ENCODE results near the gene PSMG4. TPM values are rescaled to one million over a fixed set of nuclear protein-coding genes. Genes with fewer than 3 reads are reported as not detected.

The PSMG4 gene
- total RNA-seq, 4 donors from 2014 or later, result 10.1 to 22.7 (median 16.7) TPM

GRCh38 chr6:3276174-3277167, 17.7 kb downstream of the PSMG4 start:
- H3K27me3 ChIP-seq, result no peaks in the 10 kb centered on the region
- DNase-seq, result no peak
- no peak for TF ChIP-seq CTCF (IDR thresholded peaks at IDR 0.05)
- no peak for TF ChIP-seq EP300 (IDR thresholded peaks at IDR 0.05; ENCODE audit: low read depth)
- no peak for TF ChIP-seq POLR2A (IDR thresholded peaks at IDR 0.05)
- TF ChIP-seq POLR2AphosphoS5 (IDR thresholded peaks at IDR 0.05), result no peak
- H3K4me1 ChIP-seq, result no peaks in the 10 kb centered on the region
- no peak overlapping the region for H3K4me3 ChIP-seq
- in situ Hi-C loops (cut with MboI; ENCODE audit: low pct_ligation_motif_present in 1 of 4, low pct_unique_long_range_greater_than_20kb in 1 of 4, low sequenced_read_pairs in 3 of 4) (loop anchor here (5.0 to 25.0 kb wide), 3 partner anchors 186 to 711 kb away; partner anchors contain the start of gene SLC22A23 (in 3 of the 4)), intact Hi-C loops (cut with DNase I; ENCODE audit: low total_unique reads) (no loop called here)
- no peaks in the 10 kb centered on the region for H3K9me3 ChIP-seq
- WGBS, 2 donors (ENCODE audit: low coverage in 1 of 2), result 85 to 100% methylated on average over 1 to 20 of the region's 20 CpGs
- no peak overlapping the region for H3K27ac ChIP-seq
- H3K36me3 ChIP-seq, result peaks cover 0 to 6% (median 0%) of the 10 kb centered on the region in 4 donors

- no peaks in the 10 kb centered on the region for H3K9me3 ChIP-seq
- no peak overlapping the region for H3K4me3 ChIP-seq
- H3K4me1 ChIP-seq, result peaks cover 0 to 5% (median 3%) of the 10 kb centered on the region in 4 donors
- in situ Hi-C loops (cut with MboI; ENCODE audit: low pct_ligation_motif_present in 1 of 4, low pct_unique_long_range_greater_than_20kb in 1 of 4, low sequenced_read_pairs in 3 of 4), result loop anchor here (5.0 to 25.0 kb wide), 3 partner anchors 185 to 710 kb away; partner anchors contain the start of gene SLC22A23 (in 3 of the 4)
- peaks cover 0 to 2% (median 0%) of the 10 kb centered on the region in 4 donors for H3K36me3 ChIP-seq
- H3K27me3 ChIP-seq, result no peaks in the 10 kb centered on the region
- TF ChIP-seq EP300 (IDR thresholded peaks at IDR 0.05; ENCODE audit: low read depth) (no peak), POLR2AphosphoS5 (IDR thresholded peaks at IDR 0.05) (no peak), CTCF (IDR thresholded peaks at IDR 0.05) (no peak), POLR2A (IDR thresholded peaks at IDR 0.05) (no peak)
- no peak for DNase-seq
- no peak overlapping the region for H3K27ac ChIP-seq
- 88% methylated on average over 12 of the region's 12 CpGs; no CpG with 5 or more reads in 1 of the 2 donors for WGBS, 2 donors (ENCODE audit: low coverage in 1 of 2)
- intact Hi-C loops (cut with DNase I; ENCODE audit: low total_unique reads), result no loop called here
These were observed 18.5 kb downstream of the PSMG4 start for GRCh38 chr6:3277251-3277650.

- no peaks in the 10 kb centered on the region for H3K36me3 ChIP-seq
- no peaks in the 10 kb centered on the region for H3K27me3 ChIP-seq
- TF ChIP-seq CTCF (IDR thresholded peaks at IDR 0.05), result no peak
- TF ChIP-seq POLR2AphosphoS5 (IDR thresholded peaks at IDR 0.05), result no peak
- no peak for TF ChIP-seq POLR2A (IDR thresholded peaks at IDR 0.05)
- no peak for TF ChIP-seq EP300 (IDR thresholded peaks at IDR 0.05; ENCODE audit: low read depth)
- WGBS, 2 donors (ENCODE audit: low coverage in 1 of 2), result 86% methylated on average over 9 of the region's 9 CpGs; no CpG with 5 or more reads in 1 of the 2 donors
- no peak overlapping the region for H3K27ac ChIP-seq
- intact Hi-C loops (cut with DNase I; ENCODE audit: low total_unique reads) (loop anchor here (2.0 kb wide), 1 partner anchor 455 kb away; no protein-coding TSS in a partner anchor), in situ Hi-C loops (cut with MboI; ENCODE audit: low pct_ligation_motif_present in 1 of 4, low pct_unique_long_range_greater_than_20kb in 1 of 4, low sequenced_read_pairs in 3 of 4) (loop anchor here (5.0 to 25.0 kb wide), 3 partner anchors 184 to 709 kb away; partner anchors contain the start of gene SLC22A23 (in 3 of the 4))
- no peak overlapping the region for H3K4me3 ChIP-seq
- DNase-seq, result no peak
- peaks cover 4 to 7% (median 6%) of the 10 kb centered on the region in 4 donors for H3K4me1 ChIP-seq
- no peaks in the 10 kb centered on the region for H3K9me3 ChIP-seq
These were observed 19.2 kb downstream of the PSMG4 start for GRCh38 chr6:3277851-3278416.

- Histone ChIP-seq H3K4me3 (no peak overlapping the region), H3K9me3 (no peaks in the 10 kb centered on the region), H3K4me1 (peaks cover 4 to 7% (median 6%) of the 10 kb centered on the region in 4 donors), H3K36me3 (no peaks in the 10 kb centered on the region), H3K27me3 (no peaks in the 10 kb centered on the region), H3K27ac (no peak overlapping the region)
- 82 to 85% methylated on average over 2 to 4 of the region's 4 CpGs for WGBS, 2 donors (ENCODE audit: low coverage in 1 of 2)
- peak; percentile 2 for DNase-seq
- in situ Hi-C loops (cut with MboI; ENCODE audit: low pct_ligation_motif_present in 1 of 4, low pct_unique_long_range_greater_than_20kb in 1 of 4, low sequenced_read_pairs in 3 of 4), result loop anchor here (5.0 to 25.0 kb wide), 3 partner anchors 184 to 709 kb away; partner anchors contain the start of gene SLC22A23 (in 3 of the 4)
- TF ChIP-seq CTCF (IDR thresholded peaks at IDR 0.05) (no peak), EP300 (IDR thresholded peaks at IDR 0.05; ENCODE audit: low read depth) (no peak), POLR2AphosphoS5 (IDR thresholded peaks at IDR 0.05) (no peak), POLR2A (IDR thresholded peaks at IDR 0.05) (no peak)
- intact Hi-C loops (cut with DNase I; ENCODE audit: low total_unique reads), result loop anchor here (1.0 to 2.0 kb wide), 2 partner anchors 180 to 454 kb away; no protein-coding TSS in a partner anchor
These were observed 19.9 kb downstream of the PSMG4 start for GRCh38 chr6:3278691-3279090.

Data from transverse colon (tissue), 4 donors.